Stimulated activated CD8-positive, alpha-beta memory T cell treated with anti-CD3 and anti-CD28 coated beads, Interleukin-4, amount 100 ng/mL, for 48 hours (primary cell): ENCODE measurements around the gene CEBPG.
A peak's percentile ranks its signal among the peaks of the same experiment; 100 is the strongest.

Source experiments
- DNase-seq: peaks from one replicate; pipeline ENCODE4 v3.0.0-alpha.2; 2020

CEBPG gene

GRCh38 chr19:33396701-33397535 lies 23.4 kb downstream of the CEBPG start:
- no peak for DNase-seq

- DNase-seq, result no peak
Observed at GRCh38 chr19:33397536-33398360, 24.2 kb downstream of the CEBPG start.

- no peak for DNase-seq
Observed at GRCh38 chr19:33398361-33399060, 25.0 kb downstream of the CEBPG start.

- DNase-seq, result no peak
Observed at GRCh38 chr19:33399081-33399744, 25.7 kb downstream of the CEBPG start.

GRCh38 chr19:33399745-33400681 lies 26.5 kb downstream of the CEBPG start:
- no peak for DNase-seq

- no peak for DNase-seq
Observed at GRCh38 chr19:33400856-33401682, 27.6 kb downstream of the CEBPG start.

GRCh38 chr19:33401683-33402420 lies 28.3 kb downstream of the CEBPG start:
- no peak for DNase-seq

- DNase-seq, result no peak
Observed at GRCh38 chr19:33402421-33403220, 29.1 kb downstream of the CEBPG start.

- no peak for DNase-seq
Observed at GRCh38 chr19:33403221-33403972, 29.9 kb downstream of the CEBPG start.

GRCh38 chr19:33403973-33404304 lies 30.4 kb downstream of the CEBPG start:
- no peak for DNase-seq

GRCh38 chr19:33404506-33405253 lies 31.2 kb downstream of the CEBPG start:
- no peak for DNase-seq

GRCh38 chr19:33405254-33405552 lies 31.7 kb downstream of the CEBPG start:
- no peak for DNase-seq

DNA sequence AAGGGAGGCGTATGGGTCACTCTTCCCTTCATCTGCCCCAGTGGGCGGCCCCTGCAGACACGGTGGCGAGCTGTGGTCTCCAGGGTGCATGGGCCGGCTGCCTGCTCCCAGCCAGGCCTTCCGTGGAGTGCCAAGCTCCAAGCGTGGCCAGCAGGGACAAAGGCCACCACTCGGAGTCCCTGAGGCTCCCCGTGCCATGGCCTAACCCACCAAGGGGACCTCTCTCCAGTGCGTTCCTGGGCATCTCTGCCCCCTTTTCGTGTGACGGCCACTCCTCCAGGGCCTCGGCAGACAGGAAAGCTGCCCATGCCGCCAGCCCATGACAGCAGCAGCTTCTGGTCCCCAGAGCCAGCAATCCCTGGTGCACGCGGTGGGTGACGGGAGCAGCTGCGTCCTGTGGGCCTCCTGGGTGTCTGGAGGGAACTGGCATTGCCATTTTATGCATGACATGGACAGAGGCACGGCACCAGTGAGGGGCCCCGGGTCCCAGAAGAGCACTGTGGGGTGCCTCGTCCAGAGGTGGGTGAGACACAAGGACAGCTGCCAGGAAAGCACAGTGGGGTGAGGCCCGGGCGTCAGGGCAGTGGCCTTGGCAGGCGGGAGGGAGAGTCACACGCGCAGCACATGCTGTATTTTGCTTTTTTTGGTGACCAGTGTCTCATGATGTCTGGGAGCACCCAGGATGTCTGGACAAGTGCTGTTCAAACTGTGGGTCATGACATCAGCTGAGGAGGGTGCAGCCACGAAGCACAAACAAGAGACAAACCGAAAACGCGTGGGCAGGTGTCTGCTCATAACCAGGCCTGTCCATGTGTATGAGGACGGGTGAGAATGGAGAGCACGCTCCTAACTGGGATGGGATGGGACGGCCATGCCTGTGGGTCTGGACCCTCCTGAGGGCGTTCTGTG lies 32.3 kb downstream of the CEBPG start:
- no peak for DNase-seq

GRCh38 chr19:33406521-33407139 lies 33.1 kb downstream of the CEBPG start:
- peak; percentile 92 for DNase-seq

- no peak for DNase-seq
Observed at GRCh38 chr19:33407140-33407551, 33.6 kb downstream of the CEBPG start.

DNA sequence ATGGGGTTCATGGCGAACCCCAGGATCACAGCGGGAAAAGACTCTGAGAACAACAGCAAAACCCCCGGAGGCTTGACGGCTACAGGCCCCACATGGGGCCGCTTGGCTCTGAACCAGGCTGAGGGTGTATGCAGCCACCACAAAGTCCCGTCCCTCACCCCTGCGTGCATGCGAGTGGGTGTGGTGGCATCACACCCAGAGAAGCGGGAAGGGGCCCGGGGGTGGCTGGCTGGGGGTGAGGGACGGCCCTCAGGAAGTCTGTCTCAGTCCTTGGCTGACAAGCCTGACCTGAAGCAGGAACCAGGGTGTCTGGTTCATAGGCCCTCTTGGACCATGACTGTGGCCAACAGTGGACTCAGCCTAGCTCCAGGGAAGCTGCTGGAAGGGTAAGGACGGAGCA lies 34.2 kb downstream of the CEBPG start:
- no peak for DNase-seq
